Stomach (tissue), 4 donors: ENCODE results near the gene TBC1D3H.
"Not testable (repeated sequence)": the region's sequence is repeated elsewhere in the genome, so short reads cannot be mapped to it uniquely, and the experiment has no call there.

ENCODE experiments used
- POLR2A ChIP-seq, 4 donors: fragments of 450-650 bp; IDR thresholded peaks; one replicate each; pipeline ENCODE4 v1.6.1; 2016; ENCODE audit warnings: antibody characterized with exemption in 4 of 4, control low read depth in 2 of 4, mild to moderate bottlenecking in 1 of 4, moderate library complexity in 1 of 4
- POLR2AphosphoS5 ChIP-seq, 3 donors: sonication (generic); formaldehyde crosslinking; IDR thresholded peaks; one replicate each; pipeline ENCODE4 v1.6.1; 2016; ENCODE audit warnings: antibody characterized with exemption in 3 of 3
- TF ChIP-seq, protein P1 (sequence below), 7 experiments: fragments of 450-650 bp in 4 of 7; fragments of 200-600 bp in 3 of 7; sonication (generic) in 3 of 7; IDR thresholded peaks; one replicate each; pipeline ENCODE4 v1.5.1; 2016 to 2019; ENCODE audit warnings: antibody characterized with exemption in 7 of 7, control low read depth in 2 of 7, mild to moderate bottlenecking in 1 of 7

DNA sequence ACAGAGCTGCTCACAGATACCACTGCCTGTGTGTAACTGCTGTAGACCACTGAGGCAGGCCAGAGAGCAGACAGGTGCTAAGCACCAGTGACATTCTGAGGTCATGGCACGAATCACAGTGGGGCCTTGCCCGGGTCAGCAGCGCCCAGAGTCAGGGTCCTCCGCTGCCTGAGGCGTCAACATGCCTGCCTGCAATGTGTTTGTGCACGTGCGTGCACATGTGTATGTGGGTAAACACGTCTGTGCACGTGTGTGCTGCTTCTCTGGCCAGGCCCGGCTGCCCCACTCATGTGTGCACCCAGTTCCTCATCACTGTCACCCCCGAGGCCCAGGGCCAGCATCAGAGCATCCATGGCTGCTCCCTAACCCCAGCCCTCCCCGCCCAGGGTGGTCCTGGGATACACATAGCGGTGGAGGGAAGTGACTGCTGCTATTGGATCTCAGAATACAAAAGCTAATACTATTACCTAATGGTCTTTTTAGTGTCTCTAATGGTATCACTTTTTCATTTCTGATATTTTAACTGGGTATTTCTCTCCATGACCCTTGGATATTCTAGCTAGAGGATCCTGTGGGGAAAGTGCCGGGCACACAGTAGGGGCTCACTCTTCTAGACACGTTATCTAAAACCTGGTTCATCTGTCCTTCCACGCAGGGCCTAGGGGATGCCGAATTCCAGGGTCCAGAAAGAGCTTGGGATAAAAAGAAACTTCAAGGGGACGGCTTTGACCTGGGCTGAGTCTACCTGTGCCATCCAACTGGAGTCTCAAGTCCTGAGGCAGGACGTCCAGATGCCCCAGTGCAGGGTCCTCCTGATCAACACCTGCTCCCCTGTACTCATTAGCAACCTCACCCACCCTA, at the start of gene TBC1D3H:
- not testable (repeated sequence) for TF ChIP-seq POLR2AphosphoS5, POLR2A (IDR thresholded peaks at IDR 0.05)
- TF ChIP-seq, protein P1, sequence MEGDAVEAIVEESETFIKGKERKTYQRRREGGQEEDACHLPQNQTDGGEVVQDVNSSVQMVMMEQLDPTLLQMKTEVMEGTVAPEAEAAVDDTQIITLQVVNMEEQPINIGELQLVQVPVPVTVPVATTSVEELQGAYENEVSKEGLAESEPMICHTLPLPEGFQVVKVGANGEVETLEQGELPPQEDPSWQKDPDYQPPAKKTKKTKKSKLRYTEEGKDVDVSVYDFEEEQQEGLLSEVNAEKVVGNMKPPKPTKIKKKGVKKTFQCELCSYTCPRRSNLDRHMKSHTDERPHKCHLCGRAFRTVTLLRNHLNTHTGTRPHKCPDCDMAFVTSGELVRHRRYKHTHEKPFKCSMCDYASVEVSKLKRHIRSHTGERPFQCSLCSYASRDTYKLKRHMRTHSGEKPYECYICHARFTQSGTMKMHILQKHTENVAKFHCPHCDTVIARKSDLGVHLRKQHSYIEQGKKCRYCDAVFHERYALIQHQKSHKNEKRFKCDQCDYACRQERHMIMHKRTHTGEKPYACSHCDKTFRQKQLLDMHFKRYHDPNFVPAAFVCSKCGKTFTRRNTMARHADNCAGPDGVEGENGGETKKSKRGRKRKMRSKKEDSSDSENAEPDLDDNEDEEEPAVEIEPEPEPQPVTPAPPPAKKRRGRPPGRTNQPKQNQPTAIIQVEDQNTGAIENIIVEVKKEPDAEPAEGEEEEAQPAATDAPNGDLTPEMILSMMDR (IDR thresholded peaks at IDR 0.05) = not testable (repeated sequence)
